ENCODE measurements around the gene ZC2HC1B. TPM values are rescaled to one million over a fixed set of nuclear protein-coding genes. Genes with fewer than 3 reads are reported as not detected.

ZC2HC1B gene
- total and polyA plus RNA-seq, 2 of the 8 experiments (the other 6 are each of a cell fraction or from before 2014, with no cell fraction given), result not detected

Small RNA genes within 50 kb of the gene (small RNA-seq; reads per million reads assigned to genes)
- not detected for gene ZC2HC1B (ENCODE audit: insufficient read depth)

Other genes with a start within 250 kb of the ZC2HC1B start
- 131 and 136 TPM in 2 replicates for gene PHACTR2, start 186.5 kb upstream of the ZC2HC1B start, total RNA-seq (2021; fragmentation: NEBNext Ultra II Directional; extraction: Animal tissue kit (Norgen Biotek cat#: 25700))
- gene PHACTR2, start 186.5 kb upstream of the ZC2HC1B start, polyA plus RNA-seq (2011; rRNA removed), result 12.3 and 16.9 TPM in 2 replicates
- gene LTV1, start 21.1 kb upstream of the ZC2HC1B start, total RNA-seq (2021; fragmentation: NEBNext Ultra II Directional; extraction: Animal tissue kit (Norgen Biotek cat#: 25700)), result 43.1 and 46.9 TPM in 2 replicates
- gene LTV1, start 21.1 kb upstream of the ZC2HC1B start, polyA plus RNA-seq (2011; rRNA removed), result 5.6 and 8.0 TPM in 2 replicates
- 1.1 and 2.2 TPM in 2 replicates for gene PLAGL1, start 143.8 kb downstream of the ZC2HC1B start, total RNA-seq (2021; fragmentation: NEBNext Ultra II Directional; extraction: Animal tissue kit (Norgen Biotek cat#: 25700))
- 0.94 and 1.2 TPM in 2 replicates for gene PLAGL1, start 143.8 kb downstream of the ZC2HC1B start, polyA plus RNA-seq (2011; rRNA removed)
- gene SF3B5, start 231.1 kb downstream of the ZC2HC1B start, total RNA-seq (2021; fragmentation: NEBNext Ultra II Directional; extraction: Animal tissue kit (Norgen Biotek cat#: 25700)), result 195 and 206 TPM in 2 replicates
- 588 and 624 TPM in 2 replicates for gene SF3B5, start 231.1 kb downstream of the ZC2HC1B start, polyA plus RNA-seq (2011; rRNA removed)